ENCODE data around the gene OSCAR. TPM values are rescaled to one million over a fixed set of nuclear protein-coding genes. Genes with fewer than 3 reads are reported as not detected.

OSCAR gene
- total RNA-seq, 3 donors from 2014 or later, result 0.11 TPM; not detected in 2

DNA sequence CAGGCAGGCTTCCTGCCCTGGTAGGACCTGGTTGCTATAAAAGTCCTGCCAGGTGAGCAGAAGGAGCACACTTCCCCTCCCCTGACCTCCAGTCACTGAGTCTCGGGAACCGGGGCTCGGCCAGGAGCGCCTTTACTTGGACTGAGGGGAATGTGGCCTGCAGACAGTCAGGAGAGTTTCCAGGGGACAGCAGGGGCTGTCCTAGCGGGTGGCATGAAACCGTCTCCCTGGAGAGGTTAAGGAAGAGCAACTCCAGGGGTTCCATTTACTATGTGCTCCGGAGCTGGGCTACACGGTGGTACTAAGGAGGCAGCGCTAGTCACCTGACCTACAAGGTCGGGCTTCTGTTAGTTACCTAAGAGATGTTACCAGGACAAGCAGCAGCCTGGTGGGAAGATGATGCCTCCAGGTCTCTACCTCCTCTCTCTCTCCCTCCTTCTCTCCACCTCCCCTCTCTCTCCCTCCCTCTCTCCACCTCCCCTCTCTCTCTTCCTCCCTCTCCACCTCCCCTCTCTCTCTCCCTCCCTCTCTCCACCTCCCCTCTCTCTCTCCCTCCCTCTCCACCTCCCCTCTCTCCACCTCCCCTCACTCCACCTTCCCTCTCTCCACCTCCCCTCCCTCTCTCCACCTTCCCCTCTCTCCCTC, 32.8 kb upstream of the OSCAR start:
- H3K36me3 Mint-ChIP-seq (ENCODE audit: insufficient read depth), result peaks cover 5% of the 10 kb centered on the region
- no peaks in the 10 kb centered on the region for H3K27me3 Mint-ChIP-seq (ENCODE audit: low read depth)
- ATAC-seq (no peak), DNase-seq (no peak)
- peaks cover 12% of the 10 kb centered on the region for H3K4me1 Mint-ChIP-seq (ENCODE audit: low read depth)
- no peak overlapping the region for H3K4me3 Mint-ChIP-seq
- no peaks in the 10 kb centered on the region for H3K9me3 Mint-ChIP-seq

- no peak for ATAC-seq
- no peak for DNase-seq
- Mint-ChIP-seq H3K36me3 (ENCODE audit: insufficient read depth) (peaks cover 16% of the 10 kb centered on the region), H3K27me3 (ENCODE audit: low read depth) (no peaks in the 10 kb centered on the region), H3K9me3 (no peaks in the 10 kb centered on the region), H3K4me3 (no peak overlapping the region), H3K4me1 (ENCODE audit: low read depth) (no peaks in the 10 kb centered on the region)
Observed at GRCh38 chr19:54129617-54129996, 29.0 kb upstream of the OSCAR start.

GRCh38 chr19:54128796-54129616, 28.4 kb upstream of the OSCAR start:
- H3K9me3 Mint-ChIP-seq, result no peaks in the 10 kb centered on the region
- no peaks in the 10 kb centered on the region for H3K4me1 Mint-ChIP-seq (ENCODE audit: low read depth)
- DNase-seq (no peak), ATAC-seq (no peak)
- no peaks in the 10 kb centered on the region for H3K27me3 Mint-ChIP-seq (ENCODE audit: low read depth)
- H3K36me3 Mint-ChIP-seq (ENCODE audit: insufficient read depth), result peaks cover 18% of the 10 kb centered on the region
- no peak overlapping the region for H3K4me3 Mint-ChIP-seq

DNA sequence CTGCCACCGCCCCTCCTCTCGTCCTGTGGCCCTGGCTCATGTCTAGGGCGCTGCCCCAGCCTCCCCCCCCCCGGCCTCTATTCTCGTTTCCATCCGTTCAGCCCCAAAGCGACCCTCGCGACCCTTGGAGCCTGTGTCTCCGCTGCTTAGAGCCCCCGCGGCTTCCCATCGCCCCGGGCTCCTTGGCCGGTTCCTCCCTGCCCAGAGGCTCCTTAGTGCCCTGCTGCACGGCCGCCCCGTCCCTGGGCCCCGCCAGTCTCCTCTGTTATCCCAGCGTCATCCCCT, 27.8 kb upstream of the OSCAR start:
- DNase-seq (no peak), ATAC-seq (no peak)
- H3K4me3 Mint-ChIP-seq, result no peak overlapping the region
- H3K27me3 Mint-ChIP-seq (ENCODE audit: low read depth), result no peaks in the 10 kb centered on the region
- no peaks in the 10 kb centered on the region for H3K4me1 Mint-ChIP-seq (ENCODE audit: low read depth)
- H3K9me3 Mint-ChIP-seq, result no peaks in the 10 kb centered on the region
- peaks cover 21% of the 10 kb centered on the region for H3K36me3 Mint-ChIP-seq (ENCODE audit: insufficient read depth)

- Mint-ChIP-seq H3K27me3 (ENCODE audit: low read depth) (no peaks in the 10 kb centered on the region), H3K4me3 (no peak overlapping the region), H3K36me3 (ENCODE audit: insufficient read depth) (peaks cover 23% of the 10 kb centered on the region), H3K9me3 (no peaks in the 10 kb centered on the region), H3K4me1 (ENCODE audit: low read depth) (no peaks in the 10 kb centered on the region)
- ATAC-seq (no peak), DNase-seq (no peak)
Observed at GRCh38 chr19:54127688-54128440, 27.3 kb upstream of the OSCAR start.

DNA sequence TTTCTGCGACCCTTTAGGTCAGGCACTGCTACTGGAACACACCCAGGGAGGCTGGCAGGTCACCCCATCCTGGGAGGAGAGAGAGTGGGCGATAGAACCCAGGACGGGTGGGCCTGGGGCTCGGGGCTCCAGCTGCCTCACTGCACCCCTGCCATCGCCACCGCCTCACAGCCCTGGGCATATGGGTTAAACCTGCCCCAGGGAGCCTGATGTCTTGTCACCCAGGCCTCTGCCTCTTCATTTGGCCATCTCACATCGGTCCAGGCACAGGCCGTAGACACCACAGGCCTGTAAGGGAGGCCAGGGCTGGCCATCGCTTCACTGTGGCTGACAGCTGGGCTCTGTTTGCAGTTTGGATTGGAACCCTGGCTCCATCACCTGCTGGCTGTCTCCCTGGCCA, 25.1 kb upstream of the OSCAR start:
- DNase-seq (no peak), ATAC-seq (no peak)
- no peak overlapping the region for H3K4me3 Mint-ChIP-seq
- peaks cover 26% of the 10 kb centered on the region for H3K36me3 Mint-ChIP-seq (ENCODE audit: insufficient read depth)
- no peaks in the 10 kb centered on the region for H3K27me3 Mint-ChIP-seq (ENCODE audit: low read depth)
- no peaks in the 10 kb centered on the region for H3K9me3 Mint-ChIP-seq
- H3K4me1 Mint-ChIP-seq (ENCODE audit: low read depth), result no peaks in the 10 kb centered on the region

GRCh38 chr19:54124393-54124792, 23.8 kb upstream of the OSCAR start:
- no peak for ATAC-seq

GRCh38 chr19:54123682-54124081, 23.1 kb upstream of the OSCAR start:
- no peaks in the 10 kb centered on the region for H3K4me1 Mint-ChIP-seq (ENCODE audit: low read depth)
- ATAC-seq (peak in 1 of 2 donors; percentile 20), DNase-seq (no peak)
- H3K9me3 Mint-ChIP-seq, result no peaks in the 10 kb centered on the region
- H3K36me3 Mint-ChIP-seq (ENCODE audit: insufficient read depth), result peaks cover 30% of the 10 kb centered on the region
- no peak overlapping the region for H3K4me3 Mint-ChIP-seq
- H3K27me3 Mint-ChIP-seq (ENCODE audit: low read depth), result no peaks in the 10 kb centered on the region

More at GRCh38 chr19:54124393-54124792, 23.8 kb upstream of the OSCAR start:
- H3K4me3 Mint-ChIP-seq, result no peak overlapping the region
- H3K9me3 Mint-ChIP-seq, result no peaks in the 10 kb centered on the region
- peaks cover 30% of the 10 kb centered on the region for H3K36me3 Mint-ChIP-seq (ENCODE audit: insufficient read depth)
- no peaks in the 10 kb centered on the region for H3K4me1 Mint-ChIP-seq (ENCODE audit: low read depth)
- DNase-seq, result no peak
- H3K27me3 Mint-ChIP-seq (ENCODE audit: low read depth), result no peaks in the 10 kb centered on the region

GRCh38 chr19:54121259-54121658, 20.7 kb upstream of the OSCAR start:
- Mint-ChIP-seq H3K4me3 (no peak overlapping the region), H3K36me3 (ENCODE audit: insufficient read depth) (peaks cover 25% of the 10 kb centered on the region), H3K9me3 (no peaks in the 10 kb centered on the region), H3K4me1 (ENCODE audit: low read depth) (peaks cover 9% of the 10 kb centered on the region), H3K27me3 (ENCODE audit: low read depth) (no peaks in the 10 kb centered on the region)
- DNase-seq, result no peak
- no peak for ATAC-seq

DNA sequence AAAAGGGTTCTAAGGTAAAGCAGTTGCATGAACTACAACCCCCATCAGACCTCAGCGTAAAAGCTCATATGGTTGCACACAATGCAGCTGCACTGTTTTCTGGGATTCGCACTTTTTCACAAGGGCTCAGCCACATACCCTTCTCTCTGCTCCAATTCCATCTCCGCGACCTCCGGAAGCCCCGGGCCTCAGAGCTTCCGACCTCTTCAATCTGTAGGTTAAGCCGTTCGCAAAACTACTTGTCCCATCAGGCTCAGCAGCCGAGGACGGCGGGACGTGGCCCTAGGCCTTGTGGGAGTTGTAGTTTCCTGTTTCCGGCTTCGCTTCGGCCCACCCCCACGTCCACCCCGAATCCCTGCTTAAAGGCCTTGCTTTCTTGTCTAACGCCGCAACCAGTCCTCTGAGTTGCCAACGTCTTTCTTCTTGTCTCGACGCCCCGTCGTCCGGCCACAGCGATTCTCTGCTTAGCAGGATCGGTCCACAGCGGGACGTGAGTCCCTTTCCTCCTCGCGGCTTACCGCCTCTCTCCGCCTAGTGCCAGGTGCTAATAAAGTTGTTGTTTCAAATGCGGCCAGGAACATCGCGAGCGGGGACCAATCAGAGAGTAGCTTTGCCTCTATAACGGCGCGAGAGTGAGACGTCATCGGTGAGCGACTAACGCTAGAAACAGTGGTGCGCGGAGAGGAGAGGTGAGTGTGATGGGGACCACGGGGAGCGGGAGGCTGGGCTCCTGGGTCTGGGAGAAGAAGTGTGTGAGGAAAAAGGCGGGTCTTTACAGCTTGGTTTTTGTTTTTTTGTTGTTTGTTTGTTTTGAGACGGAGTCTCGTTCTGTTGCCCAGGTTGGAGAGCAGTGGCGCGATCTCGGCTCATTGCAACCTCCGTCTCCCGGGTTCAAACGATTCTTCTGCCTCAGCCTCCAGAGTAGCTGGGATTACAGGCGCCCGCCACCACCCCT, 14.8 kb upstream of the OSCAR start, which contains the start of the genes PRPF31 and TFPT:
TSS of gene PRPF31 (plus strand) at position 646 of the 955 bp plus-strand sequence. CDS start 2,525 bp downstream, outside the sequence.
TSS of gene TFPT (minus strand) at position 549 of the 955 bp plus-strand sequence. CDS start at position 161, 388 bp downstream.
- DNase-seq (peak; percentile 95), ATAC-seq (peak; percentile 94 to 95)
- H3K36me3 Mint-ChIP-seq (ENCODE audit: insufficient read depth), result peaks cover 19% of the 10 kb centered on the region
- H3K9me3 Mint-ChIP-seq, result no peaks in the 10 kb centered on the region
- peaks cover 31% of the 10 kb centered on the region for H3K4me1 Mint-ChIP-seq (ENCODE audit: low read depth)
- peak within 1 kb of the TSS; percentile 89 for H3K4me3 Mint-ChIP-seq
- H3K27me3 Mint-ChIP-seq (ENCODE audit: low read depth), result no peaks in the 10 kb centered on the region

DNA sequence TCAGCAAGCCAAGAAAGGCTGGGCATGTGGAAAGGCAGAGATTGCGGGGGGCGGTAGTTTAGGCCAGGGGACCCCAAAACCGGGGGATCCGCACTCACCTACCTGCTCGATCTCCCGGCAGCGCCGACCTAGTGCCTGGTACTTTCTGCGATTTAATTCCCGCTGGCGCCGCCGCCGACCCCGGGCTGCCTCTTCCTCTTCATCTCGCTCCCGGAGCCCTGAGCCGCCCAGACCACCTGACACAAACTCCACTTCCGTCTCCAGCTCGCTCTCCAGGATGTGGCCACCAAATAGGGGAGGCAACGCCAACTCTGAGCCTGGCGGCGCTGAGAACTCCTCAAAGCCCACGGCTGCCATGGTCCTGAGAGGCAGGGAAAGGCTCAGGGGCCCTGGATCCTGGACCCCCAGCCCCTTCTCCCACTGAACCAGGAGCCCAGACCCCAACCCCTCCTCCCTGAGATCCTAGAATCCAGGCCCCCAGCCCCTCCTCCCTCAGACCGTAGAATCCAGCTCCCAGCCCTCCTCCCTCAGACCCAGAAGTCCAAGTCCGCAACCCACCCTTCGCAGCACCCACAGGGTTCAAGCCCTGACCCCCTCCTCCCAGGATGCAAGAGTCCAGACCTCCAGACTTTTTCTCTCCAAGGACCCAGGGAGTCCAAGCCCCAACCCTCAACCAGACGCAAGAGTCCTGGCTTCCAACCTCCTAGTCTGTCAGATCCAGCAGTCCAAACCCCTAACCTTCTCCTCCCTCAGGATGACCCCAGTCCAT, 13.9 kb upstream of the OSCAR start:
- Mint-ChIP-seq H3K4me3 (peak overlapping the region; percentile 89), H3K36me3 (ENCODE audit: insufficient read depth) (peaks cover 12% of the 10 kb centered on the region), H3K9me3 (no peaks in the 10 kb centered on the region)

DNA sequence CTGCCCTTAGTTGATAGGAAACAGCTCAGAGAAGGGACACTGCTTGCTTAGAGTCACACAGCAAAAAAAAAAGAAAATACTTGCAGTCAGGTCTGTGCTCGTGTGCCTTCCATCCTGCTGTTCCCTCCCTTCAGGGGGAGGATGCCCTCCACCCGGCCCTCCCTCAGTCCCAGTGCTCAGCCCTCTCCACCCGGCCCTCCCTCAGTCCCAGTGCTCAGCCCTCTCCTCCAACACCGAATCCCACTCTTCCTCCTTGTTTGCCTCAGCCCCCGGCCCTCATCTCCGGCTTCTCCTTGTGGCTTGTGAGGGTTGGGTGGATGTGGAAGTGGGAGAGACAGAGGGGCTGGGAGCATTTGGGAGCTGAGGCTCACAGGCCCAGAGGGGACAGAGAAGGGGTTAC, 9.0 kb upstream of the OSCAR start:
- Mint-ChIP-seq H3K4me1 (ENCODE audit: low read depth) (peaks cover 16% of the 10 kb centered on the region), H3K36me3 (ENCODE audit: insufficient read depth) (peaks cover 10% of the 10 kb centered on the region), H3K9me3 (no peaks in the 10 kb centered on the region), H3K27me3 (ENCODE audit: low read depth) (no peaks in the 10 kb centered on the region), H3K4me3 (no peak overlapping the region)
- DNase-seq, result no peak
- ATAC-seq, result no peak

More for the DNA sequence above, 13.9 kb upstream of the OSCAR start:
- DNase-seq (no peak), ATAC-seq (peak; percentile 23 to 35)
- peaks cover 31% of the 10 kb centered on the region for H3K4me1 Mint-ChIP-seq (ENCODE audit: low read depth)
- H3K27me3 Mint-ChIP-seq (ENCODE audit: low read depth), result no peaks in the 10 kb centered on the region

DNA sequence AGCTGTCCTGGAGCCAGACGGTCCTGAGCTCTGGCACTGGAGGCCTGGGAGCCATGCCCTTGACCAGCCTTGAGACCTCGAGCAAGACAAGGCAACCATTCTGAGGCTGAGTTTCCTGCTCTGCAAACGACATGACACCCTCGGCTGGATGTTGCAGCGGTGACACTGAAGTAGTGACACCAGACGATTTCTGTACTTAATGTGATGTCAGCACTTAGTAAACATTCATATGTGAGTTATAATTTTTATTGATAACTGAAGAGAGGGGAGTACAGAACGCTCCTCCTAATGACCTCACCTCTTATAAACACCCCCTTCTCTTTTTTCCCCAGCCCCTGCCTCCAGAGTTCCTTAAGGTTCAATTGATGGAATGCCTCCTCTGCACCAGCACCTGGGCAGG, 7.9 kb upstream of the OSCAR start:
- no peak overlapping the region for H3K4me3 Mint-ChIP-seq
- no peak for ATAC-seq
- DNase-seq, result no peak
- H3K36me3 Mint-ChIP-seq (ENCODE audit: insufficient read depth), result peaks cover 10% of the 10 kb centered on the region
- peaks cover 11% of the 10 kb centered on the region for H3K4me1 Mint-ChIP-seq (ENCODE audit: low read depth)
- no peaks in the 10 kb centered on the region for H3K27me3 Mint-ChIP-seq (ENCODE audit: low read depth)
- no peaks in the 10 kb centered on the region for H3K9me3 Mint-ChIP-seq

Measured in activated T-cell treated with anti-CD3 and anti-CD28 coated beads, Interleukin-2, amount 50 U/mL, for 4 hours (primary cell).